Measurements from ENCODE around the gene LINGO1.

Gene LINGO1

GRCh38 chr15:77653832-77654480, 21.2 kb upstream of the LINGO1 start:
- H3K9me3 ChIP-seq (ENCODE audit: control insufficient read depth, low read depth, low read length): no peaks in the 10 kb centered on the region
- H3K4me3 ChIP-seq (ENCODE audit: low read length): no peak overlapping the region
- H3K27ac ChIP-seq (ENCODE audit: low read length): no peak overlapping the region
- no peaks in the 10 kb centered on the region for H3K36me3 ChIP-seq (ENCODE audit: control insufficient read depth, low read depth, low read length)
- no peak overlapping the region for H3K9ac ChIP-seq (ENCODE audit: low read length)
- peaks cover 8% of the 10 kb centered on the region for H3K4me1 ChIP-seq (ENCODE audit: control insufficient read depth, low read depth, low read length)
- H3K27me3 ChIP-seq (ENCODE audit: control insufficient read depth, insufficient read depth, low read length): no peaks in the 10 kb centered on the region

- Histone ChIP-seq H3K27me3 (ENCODE audit: control insufficient read depth, insufficient read depth, low read length) (no peaks in the 10 kb centered on the region), H3K4me1 (ENCODE audit: control insufficient read depth, low read depth, low read length) (peaks cover 8% of the 10 kb centered on the region), H3K36me3 (ENCODE audit: control insufficient read depth, low read depth, low read length) (no peaks in the 10 kb centered on the region), H3K9ac (ENCODE audit: low read length) (no peak overlapping the region), H3K27ac (ENCODE audit: low read length) (no peak overlapping the region), H3K4me3 (ENCODE audit: low read length) (no peak overlapping the region), H3K9me3 (ENCODE audit: control insufficient read depth, low read depth, low read length) (no peaks in the 10 kb centered on the region)
These were observed 17.6 kb upstream of the LINGO1 start for GRCh38 chr15:77650265-77650664.

GRCh38 chr15:77649610-77650009, 16.9 kb upstream of the LINGO1 start:
- H3K27me3 ChIP-seq (ENCODE audit: control insufficient read depth, insufficient read depth, low read length): no peaks in the 10 kb centered on the region

GRCh38 chr15:77649017-77649416, 16.3 kb upstream of the LINGO1 start:
- Histone ChIP-seq H3K27me3 (ENCODE audit: control insufficient read depth, insufficient read depth, low read length) (no peaks in the 10 kb centered on the region), H3K9ac (ENCODE audit: low read length) (no peak overlapping the region), H3K9me3 (ENCODE audit: control insufficient read depth, low read depth, low read length) (no peaks in the 10 kb centered on the region), H3K36me3 (ENCODE audit: control insufficient read depth, low read depth, low read length) (no peaks in the 10 kb centered on the region), H3K4me3 (ENCODE audit: low read length) (no peak overlapping the region), H3K4me1 (ENCODE audit: control insufficient read depth, low read depth, low read length) (peaks cover 8% of the 10 kb centered on the region), H3K27ac (ENCODE audit: low read length) (no peak overlapping the region)

More at GRCh38 chr15:77649610-77650009, 16.9 kb upstream of the LINGO1 start:
- H3K9ac ChIP-seq (ENCODE audit: low read length): no peak overlapping the region
- peaks cover 8% of the 10 kb centered on the region for H3K4me1 ChIP-seq (ENCODE audit: control insufficient read depth, low read depth, low read length)
- no peak overlapping the region for H3K27ac ChIP-seq (ENCODE audit: low read length)
- no peak overlapping the region for H3K4me3 ChIP-seq (ENCODE audit: low read length)
- H3K36me3 ChIP-seq (ENCODE audit: control insufficient read depth, low read depth, low read length): no peaks in the 10 kb centered on the region
- no peaks in the 10 kb centered on the region for H3K9me3 ChIP-seq (ENCODE audit: control insufficient read depth, low read depth, low read length)

- Histone ChIP-seq H3K9me3 (ENCODE audit: control insufficient read depth, low read depth, low read length) (no peaks in the 10 kb centered on the region), H3K4me3 (ENCODE audit: low read length) (no peak overlapping the region), H3K9ac (ENCODE audit: low read length) (no peak overlapping the region), H3K4me1 (ENCODE audit: control insufficient read depth, low read depth, low read length) (peaks cover 8% of the 10 kb centered on the region), H3K36me3 (ENCODE audit: control insufficient read depth, low read depth, low read length) (no peaks in the 10 kb centered on the region), H3K27ac (ENCODE audit: low read length) (no peak overlapping the region), H3K27me3 (ENCODE audit: control insufficient read depth, insufficient read depth, low read length) (no peaks in the 10 kb centered on the region)
These were observed 15.2 kb upstream of the LINGO1 start for GRCh38 chr15:77647961-77648360.

GRCh38 chr15:77646104-77646694, 13.5 kb upstream of the LINGO1 start:
- H3K9ac ChIP-seq (ENCODE audit: low read length): no peak overlapping the region
- H3K27me3 ChIP-seq (ENCODE audit: control insufficient read depth, insufficient read depth, low read length): no peaks in the 10 kb centered on the region
- H3K4me1 ChIP-seq (ENCODE audit: control insufficient read depth, low read depth, low read length): peaks cover 8% of the 10 kb centered on the region
- no peaks in the 10 kb centered on the region for H3K9me3 ChIP-seq (ENCODE audit: control insufficient read depth, low read depth, low read length)
- H3K27ac ChIP-seq (ENCODE audit: low read length): no peak overlapping the region
- H3K4me3 ChIP-seq (ENCODE audit: low read length): no peak overlapping the region
- no peaks in the 10 kb centered on the region for H3K36me3 ChIP-seq (ENCODE audit: control insufficient read depth, low read depth, low read length)

GRCh38 chr15:77645602-77646001, 12.9 kb upstream of the LINGO1 start:
- peaks cover 8% of the 10 kb centered on the region for H3K4me1 ChIP-seq (ENCODE audit: control insufficient read depth, low read depth, low read length)
- H3K27ac ChIP-seq (ENCODE audit: low read length): no peak overlapping the region
- H3K9me3 ChIP-seq (ENCODE audit: control insufficient read depth, low read depth, low read length): no peaks in the 10 kb centered on the region
- H3K4me3 ChIP-seq (ENCODE audit: low read length): no peak overlapping the region
- no peak overlapping the region for H3K9ac ChIP-seq (ENCODE audit: low read length)
- no peaks in the 10 kb centered on the region for H3K36me3 ChIP-seq (ENCODE audit: control insufficient read depth, low read depth, low read length)
- H3K27me3 ChIP-seq (ENCODE audit: control insufficient read depth, insufficient read depth, low read length): no peaks in the 10 kb centered on the region

- H3K4me3 ChIP-seq (ENCODE audit: low read length): no peak overlapping the region
- H3K27me3 ChIP-seq (ENCODE audit: control insufficient read depth, insufficient read depth, low read length): no peaks in the 10 kb centered on the region
- H3K9me3 ChIP-seq (ENCODE audit: control insufficient read depth, low read depth, low read length): no peaks in the 10 kb centered on the region
- no peaks in the 10 kb centered on the region for H3K36me3 ChIP-seq (ENCODE audit: control insufficient read depth, low read depth, low read length)
- no peak overlapping the region for H3K27ac ChIP-seq (ENCODE audit: low read length)
- H3K9ac ChIP-seq (ENCODE audit: low read length): no peak overlapping the region
- no peaks in the 10 kb centered on the region for H3K4me1 ChIP-seq (ENCODE audit: control insufficient read depth, low read depth, low read length)
These were observed 12.0 kb upstream of the LINGO1 start for GRCh38 chr15:77644543-77645247.

- H3K4me3 ChIP-seq (ENCODE audit: low read length): no peak overlapping the region
- H3K9ac ChIP-seq (ENCODE audit: low read length): no peak overlapping the region
- H3K9me3 ChIP-seq (ENCODE audit: control insufficient read depth, low read depth, low read length): no peaks in the 10 kb centered on the region
- H3K27ac ChIP-seq (ENCODE audit: low read length): no peak overlapping the region
- no peaks in the 10 kb centered on the region for H3K27me3 ChIP-seq (ENCODE audit: control insufficient read depth, insufficient read depth, low read length)
- H3K4me1 ChIP-seq (ENCODE audit: control insufficient read depth, low read depth, low read length): no peaks in the 10 kb centered on the region
- no peaks in the 10 kb centered on the region for H3K36me3 ChIP-seq (ENCODE audit: control insufficient read depth, low read depth, low read length)
These were observed 11.1 kb upstream of the LINGO1 start for GRCh38 chr15:77643764-77644163.

- Histone ChIP-seq H3K36me3 (ENCODE audit: control insufficient read depth, low read depth, low read length) (no peaks in the 10 kb centered on the region), H3K9ac (ENCODE audit: low read length) (no peak overlapping the region), H3K4me1 (ENCODE audit: control insufficient read depth, low read depth, low read length) (peaks cover 2% of the 10 kb centered on the region), H3K4me3 (ENCODE audit: low read length) (no peak overlapping the region), H3K27ac (ENCODE audit: low read length) (no peak overlapping the region), H3K27me3 (ENCODE audit: control insufficient read depth, insufficient read depth, low read length) (no peaks in the 10 kb centered on the region), H3K9me3 (ENCODE audit: control insufficient read depth, low read depth, low read length) (no peaks in the 10 kb centered on the region)
These were observed 10.2 kb upstream of the LINGO1 start for GRCh38 chr15:77642793-77643430.

GRCh38 chr15:77641999-77642398, 9.3 kb upstream of the LINGO1 start:
- Histone ChIP-seq H3K4me1 (ENCODE audit: control insufficient read depth, low read depth, low read length) (peaks cover 6% of the 10 kb centered on the region), H3K9ac (ENCODE audit: low read length) (no peak overlapping the region), H3K27me3 (ENCODE audit: control insufficient read depth, insufficient read depth, low read length) (no peaks in the 10 kb centered on the region), H3K36me3 (ENCODE audit: control insufficient read depth, low read depth, low read length) (no peaks in the 10 kb centered on the region), H3K9me3 (ENCODE audit: control insufficient read depth, low read depth, low read length) (no peaks in the 10 kb centered on the region), H3K4me3 (ENCODE audit: low read length) (no peak overlapping the region), H3K27ac (ENCODE audit: low read length) (no peak overlapping the region)
